GM21381 (cell line): Measurements from ENCODE around the gene MBOAT1.

ENCODE experiments used
- ATAC-seq: cut with Tn5 transposase; IDR thresholded peaks from one replicate; pipeline ENCODE4 v1.9.1; 2021; ENCODE audit warnings: mild to moderate bottlenecking, moderate library complexity; ENCODE audit not compliant: unreplicated experiment

MBOAT1 gene

DNA sequence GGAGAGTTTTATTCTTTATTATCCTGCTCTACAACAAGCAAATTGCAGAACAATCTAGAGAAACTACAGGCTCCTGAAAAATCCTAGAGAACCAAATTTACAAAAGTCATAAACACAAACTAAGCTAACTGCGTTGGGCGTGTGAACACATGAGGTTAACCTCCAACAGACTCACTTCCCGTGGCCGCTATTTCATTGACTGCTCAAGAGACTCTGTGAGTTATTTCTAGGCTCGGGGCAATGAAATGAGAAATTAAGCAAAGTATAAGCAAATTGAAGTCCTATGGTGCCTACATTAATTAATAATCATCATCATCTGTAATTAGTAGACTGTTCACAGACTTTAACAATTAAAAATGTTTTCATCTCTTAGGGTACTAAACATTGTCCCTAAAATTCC, 100.0 kb downstream of the MBOAT1 start:
- ATAC-seq = no peak

DNA sequence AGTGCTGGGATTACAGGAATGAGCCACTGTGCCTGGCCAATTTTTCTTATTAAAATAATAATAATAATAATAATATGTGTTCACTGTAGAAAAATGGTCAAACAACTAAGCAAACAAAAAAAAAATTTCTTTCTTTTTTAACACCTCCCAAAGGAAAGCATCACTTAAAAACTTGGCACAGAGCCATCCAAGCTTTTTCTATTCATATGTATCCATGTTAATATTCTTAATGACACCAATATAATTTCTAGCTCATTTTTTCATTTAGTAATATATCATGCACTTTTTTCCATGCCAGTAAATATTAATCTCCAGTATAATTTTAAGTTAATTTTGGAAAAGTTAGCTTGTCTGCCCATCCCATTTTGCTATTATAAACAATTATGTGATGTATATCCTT, 101.8 kb downstream of the MBOAT1 start:
- ATAC-seq = no peak

DNA sequence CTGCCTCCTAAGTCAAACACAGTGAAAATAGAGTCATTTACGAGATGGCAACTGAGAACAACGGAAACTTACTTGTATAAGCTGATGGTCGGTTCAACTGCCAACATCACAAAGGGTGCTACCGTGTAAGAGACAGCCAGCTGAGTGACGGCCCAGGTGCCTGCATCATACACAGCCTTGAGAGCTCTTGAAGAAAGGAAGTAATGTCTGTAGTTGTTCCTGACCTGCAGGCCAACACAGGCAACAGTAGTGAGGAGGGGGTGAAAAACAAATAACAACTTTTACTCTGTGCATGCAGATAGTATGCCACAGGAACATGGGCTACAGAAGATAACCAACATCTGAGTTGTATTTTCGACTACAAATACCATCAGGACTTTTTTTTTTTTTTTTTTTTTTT, 102.7 kb downstream of the MBOAT1 start:
- no peak for ATAC-seq

DNA sequence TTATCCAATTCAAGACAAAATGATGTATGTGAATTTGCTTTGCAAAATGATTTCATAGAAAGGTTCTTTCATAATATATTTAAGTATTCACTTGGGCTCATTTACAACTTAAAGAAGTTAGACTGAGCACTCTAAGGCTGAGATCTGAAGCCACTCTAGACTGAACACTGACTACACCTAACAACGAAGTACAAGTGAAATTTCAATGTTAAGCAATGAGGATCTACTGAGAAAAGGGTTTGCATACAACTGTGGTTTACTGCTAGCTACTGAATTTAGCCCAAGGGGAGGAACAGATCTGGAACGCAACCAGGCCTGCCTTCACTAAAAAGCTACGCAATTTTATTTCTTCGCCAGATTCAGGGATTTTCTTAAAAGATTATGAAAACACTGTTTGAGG, 106.4 kb downstream of the MBOAT1 start:
- ATAC-seq = no peak

DNA sequence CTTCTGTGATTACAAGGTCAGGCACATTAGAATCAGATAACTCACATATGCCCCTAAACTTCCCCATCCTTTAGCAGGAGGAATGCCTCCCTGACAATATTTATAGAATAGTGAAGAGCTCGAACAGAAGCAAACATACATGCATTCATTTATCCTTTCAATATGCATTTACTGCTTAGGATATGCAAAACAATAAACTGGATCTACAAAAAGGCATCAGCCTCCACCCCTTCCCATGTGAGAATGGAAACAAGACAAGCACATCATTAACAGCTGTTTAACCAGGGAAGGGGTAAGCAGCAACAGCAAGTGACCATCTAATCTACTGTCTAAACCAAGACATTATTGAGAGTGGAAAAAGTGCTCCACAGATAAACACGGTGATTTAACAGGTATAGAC, 107.6 kb downstream of the MBOAT1 start:
- ATAC-seq = no peak

DNA sequence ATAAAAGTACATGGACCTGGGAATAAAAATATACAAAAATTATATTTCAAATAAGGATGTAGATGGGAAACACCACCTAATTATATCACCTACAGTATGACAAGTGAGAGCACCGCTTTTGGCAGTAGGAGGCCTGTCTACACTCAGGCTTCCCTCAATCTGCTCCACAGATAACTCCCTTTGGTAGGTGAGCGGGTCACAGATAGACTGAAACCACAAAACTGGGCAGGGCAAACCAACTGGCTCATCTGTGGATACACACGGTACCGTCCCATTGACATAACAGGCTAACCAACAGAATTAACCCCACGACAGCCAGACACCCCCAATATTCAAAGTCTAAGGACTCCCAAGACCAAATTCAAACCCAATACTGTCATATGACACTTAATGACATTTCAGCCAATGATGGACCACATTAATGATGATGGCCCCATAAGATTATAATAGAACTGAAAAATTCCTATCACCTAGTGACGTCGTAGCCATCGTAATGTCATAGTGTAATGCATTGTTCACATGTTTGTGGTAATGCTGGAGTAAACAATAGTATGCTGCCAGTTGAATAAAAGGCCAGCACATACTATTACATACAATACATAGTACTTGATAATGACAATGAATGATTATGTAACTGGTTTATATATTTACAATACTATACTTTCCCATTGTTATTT, 109.7 kb downstream of the MBOAT1 start:
- ATAC-seq = no peak

DNA sequence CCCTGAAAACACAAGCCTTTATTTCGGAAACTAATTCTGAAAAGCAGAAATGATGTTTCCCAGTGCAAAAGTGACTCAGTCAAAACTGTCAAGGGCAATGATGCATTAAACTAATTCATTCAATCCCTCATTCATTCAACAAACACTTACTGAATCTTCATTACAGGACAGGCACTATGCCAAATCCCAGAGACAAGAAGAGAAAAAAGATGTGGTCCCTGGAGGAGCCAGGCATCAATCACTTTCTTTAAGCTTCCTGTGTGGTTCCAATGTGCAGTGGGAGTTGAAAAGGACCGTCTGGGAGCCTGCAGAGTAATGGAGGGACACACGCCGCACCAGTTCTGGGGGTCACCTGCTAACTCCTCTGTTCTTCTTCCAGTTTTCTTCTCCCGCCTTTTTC, 113.1 kb downstream of the MBOAT1 start:
- no peak for ATAC-seq

DNA sequence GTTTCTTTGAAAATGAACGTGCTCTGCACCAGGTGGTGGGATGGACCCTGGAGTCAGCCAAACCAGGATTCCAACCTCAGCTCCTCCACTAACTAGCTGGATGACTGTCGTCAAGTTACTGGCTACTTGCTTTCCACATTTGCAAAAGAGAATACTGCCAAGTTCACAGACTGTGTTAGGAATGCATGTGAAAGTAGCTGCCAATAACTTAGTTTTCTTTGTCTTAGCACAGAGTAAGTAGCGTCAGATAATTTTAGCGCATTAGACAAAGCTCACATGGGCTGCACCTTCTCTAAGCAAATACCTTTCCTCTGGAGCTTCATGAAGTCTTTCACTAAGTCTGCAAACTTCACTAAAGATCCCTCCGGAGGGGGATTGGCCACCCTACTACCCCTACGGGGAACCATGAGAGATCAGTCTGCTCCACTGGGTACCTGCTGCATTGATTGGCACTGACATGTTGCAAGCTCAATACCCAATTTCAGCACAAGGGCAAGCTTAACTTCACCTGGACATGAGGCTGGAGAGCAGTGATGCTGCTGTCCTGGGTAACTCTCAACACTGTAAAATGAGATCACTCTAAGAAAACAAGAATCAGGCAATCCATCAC, 113.9 kb downstream of the MBOAT1 start:
- ATAC-seq = no peak

DNA sequence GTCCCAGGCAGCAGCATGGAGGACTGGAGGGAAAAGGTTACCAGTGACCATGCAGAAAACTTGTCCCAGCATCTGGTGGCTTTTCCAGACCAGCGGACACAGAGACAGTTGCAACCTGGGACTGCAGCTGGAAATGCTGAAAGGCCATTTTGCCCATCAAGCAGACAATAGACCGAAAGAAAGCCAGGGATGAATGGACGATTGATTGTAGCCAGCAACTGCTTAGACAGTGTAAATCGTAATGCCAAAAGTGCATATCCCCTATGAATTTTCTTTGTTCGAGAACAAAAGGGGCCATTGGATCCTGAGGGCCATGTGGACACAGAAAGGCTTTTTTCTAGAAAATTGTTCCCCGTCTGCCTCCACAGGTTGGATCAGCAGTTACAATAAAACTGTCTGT, 115.7 kb downstream of the MBOAT1 start:
- ATAC-seq = no peak

DNA sequence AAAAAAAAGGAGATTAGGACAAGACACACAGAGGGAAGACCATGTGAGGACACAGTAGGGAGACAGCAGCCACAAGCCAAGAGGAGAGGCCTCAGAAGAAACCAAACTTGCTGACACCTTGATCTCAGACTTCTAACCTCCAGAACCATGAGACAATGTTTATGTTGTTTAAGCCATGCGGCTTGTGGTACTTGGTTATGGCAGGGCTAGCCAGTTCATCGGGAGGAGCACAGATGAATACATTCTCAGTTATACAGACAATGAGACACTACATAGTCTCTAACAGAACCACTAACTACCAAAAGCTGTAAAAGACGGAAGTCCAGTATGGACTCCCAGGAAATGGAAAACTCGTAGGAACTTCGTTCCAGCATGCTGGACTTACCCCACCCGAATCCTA, 116.8 kb downstream of the MBOAT1 start:
- ATAC-seq = no peak

DNA sequence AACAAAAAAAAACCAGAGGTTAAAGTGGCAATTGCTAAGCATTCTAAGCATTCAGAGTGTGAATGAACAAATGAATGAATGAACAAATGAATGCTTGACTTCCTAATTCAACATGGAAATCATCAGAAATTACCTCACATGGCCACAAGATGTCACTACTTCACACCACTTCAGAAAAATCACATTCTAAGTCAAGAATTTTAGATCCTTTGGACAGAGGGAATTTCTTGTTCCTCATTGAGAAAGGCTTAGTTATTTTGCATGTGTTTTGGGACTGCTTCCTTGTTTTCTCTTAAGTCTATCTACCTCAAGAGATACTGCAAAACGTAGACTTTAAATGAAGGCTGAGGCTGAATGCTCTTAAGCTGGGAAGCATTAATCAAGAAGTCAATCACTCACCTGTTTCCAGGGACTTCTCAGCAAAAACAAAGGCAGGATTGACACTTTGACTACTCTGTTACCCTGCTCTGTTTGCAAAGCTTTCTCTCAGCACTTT, 120.2 kb downstream of the MBOAT1 start:
- ATAC-seq = no peak

DNA sequence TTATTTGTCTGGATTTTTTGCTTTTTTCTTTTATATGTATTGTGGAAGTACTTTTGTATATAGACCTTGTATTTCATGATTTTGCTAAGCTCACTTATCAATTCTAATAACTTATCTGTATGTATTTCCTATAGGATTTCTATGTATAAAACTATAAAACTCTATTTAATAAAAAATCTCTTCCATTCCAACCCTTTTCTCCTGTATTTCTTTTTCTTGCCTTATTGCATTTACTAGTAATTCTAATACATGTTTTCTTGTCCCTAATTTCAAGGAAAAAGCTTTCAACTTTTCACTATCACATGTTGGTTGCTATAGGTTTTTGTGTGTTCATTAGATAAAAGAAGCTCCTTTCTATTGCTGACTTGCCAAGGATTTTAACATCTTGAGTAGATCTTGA, 125.3 kb downstream of the MBOAT1 start:
- ATAC-seq = no peak

DNA sequence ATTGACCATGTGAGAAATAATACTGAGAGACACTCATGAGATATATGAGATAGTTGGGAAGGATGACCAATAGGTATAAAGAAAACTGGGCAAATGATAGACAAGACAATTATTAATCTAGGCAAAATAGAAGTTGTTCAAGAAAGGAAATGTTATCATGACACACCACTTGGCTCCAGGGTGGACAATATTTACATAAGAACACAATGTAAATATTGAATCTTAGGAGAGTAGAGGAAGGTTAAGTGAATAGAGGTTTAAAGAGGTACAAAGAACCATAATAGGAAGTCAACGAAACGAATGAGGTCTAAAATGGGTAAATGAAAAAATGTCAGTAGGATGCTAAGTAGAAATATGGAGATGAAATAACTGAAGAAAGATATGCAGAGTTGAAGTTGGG, 126.5 kb downstream of the MBOAT1 start:
- no peak for ATAC-seq

DNA sequence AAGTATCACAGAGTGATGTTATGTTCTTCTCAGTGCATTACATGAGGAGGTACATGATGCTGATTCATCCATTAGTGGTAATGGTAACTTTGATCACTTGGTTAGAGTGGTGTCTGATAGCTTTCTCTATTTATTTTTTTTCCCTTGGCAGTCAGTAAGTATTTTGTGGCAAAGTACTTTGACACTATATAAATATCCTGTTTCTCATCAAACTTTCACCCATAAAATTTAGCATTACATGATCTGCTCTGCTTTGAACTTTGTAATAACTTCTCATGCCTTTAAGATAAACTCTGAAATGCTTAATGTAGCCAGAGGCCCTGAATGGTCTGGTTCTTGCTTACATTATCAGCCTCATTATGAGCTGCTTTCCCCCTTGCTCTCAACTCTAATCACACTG, 127.9 kb downstream of the MBOAT1 start:
- no peak for ATAC-seq

DNA sequence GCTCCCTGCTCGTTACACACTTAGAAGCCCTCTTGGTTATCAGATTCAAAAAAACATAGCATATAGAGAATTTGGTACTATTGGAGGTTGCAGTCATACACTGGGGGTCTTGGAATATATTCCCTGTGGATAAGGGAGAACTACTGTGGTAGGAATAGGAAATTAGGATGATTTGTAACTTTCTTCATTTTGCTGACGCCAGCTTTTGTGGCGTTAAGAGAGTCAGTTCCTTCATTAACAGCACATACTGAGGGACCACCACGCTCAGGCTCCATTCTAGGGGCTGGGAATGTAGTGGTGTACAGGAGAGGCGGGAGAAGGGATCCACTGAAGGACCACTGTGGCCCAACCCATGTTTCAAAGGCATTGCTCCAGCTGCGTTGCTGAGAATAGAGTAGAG, 140.3 kb downstream of the MBOAT1 start:
- ATAC-seq = no peak

DNA sequence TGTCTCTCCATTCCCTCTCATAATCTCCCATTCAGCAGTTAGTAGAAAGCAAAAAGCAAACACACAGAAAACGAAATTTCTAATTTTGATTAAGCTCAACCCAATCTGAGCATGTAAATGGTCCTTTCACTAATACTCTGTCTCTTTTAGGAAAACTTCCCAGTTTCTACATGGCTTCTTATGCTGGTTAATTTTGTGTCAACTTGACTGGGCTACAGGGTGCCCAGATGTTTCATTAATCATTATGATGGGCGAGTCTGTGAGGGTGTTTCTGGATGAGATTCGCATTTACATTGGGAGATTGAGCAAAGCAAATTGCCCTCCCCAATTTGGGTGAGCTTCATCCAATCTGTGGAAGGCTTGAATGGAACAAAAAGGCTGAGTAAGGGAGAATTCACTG, 142.2 kb downstream of the MBOAT1 start:
- ATAC-seq = no peak

DNA sequence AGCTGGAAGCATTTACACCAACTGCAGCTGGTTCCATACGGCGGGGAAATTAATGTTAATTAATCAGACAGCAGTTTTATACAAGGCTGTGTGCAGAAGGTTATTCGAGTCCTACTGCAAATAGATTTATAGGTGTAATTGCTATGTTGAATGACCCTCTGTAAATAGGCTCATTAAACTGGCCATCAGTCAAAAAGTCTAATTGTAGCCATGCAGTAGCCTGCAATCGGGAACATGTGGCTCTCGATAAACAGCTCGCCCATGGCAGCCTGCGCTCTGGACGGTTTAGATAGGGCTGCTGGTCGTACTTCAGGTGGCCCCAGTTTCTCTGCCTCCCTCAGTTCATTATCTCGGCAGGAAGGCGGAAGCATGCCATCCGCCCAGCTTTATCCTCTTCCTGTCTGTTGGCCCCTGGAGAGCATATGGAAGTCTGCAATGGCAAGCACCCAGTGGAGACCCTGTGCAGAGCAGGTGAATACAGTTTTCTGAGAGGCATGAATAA, 143.2 kb downstream of the MBOAT1 start:
- no peak for ATAC-seq

DNA sequence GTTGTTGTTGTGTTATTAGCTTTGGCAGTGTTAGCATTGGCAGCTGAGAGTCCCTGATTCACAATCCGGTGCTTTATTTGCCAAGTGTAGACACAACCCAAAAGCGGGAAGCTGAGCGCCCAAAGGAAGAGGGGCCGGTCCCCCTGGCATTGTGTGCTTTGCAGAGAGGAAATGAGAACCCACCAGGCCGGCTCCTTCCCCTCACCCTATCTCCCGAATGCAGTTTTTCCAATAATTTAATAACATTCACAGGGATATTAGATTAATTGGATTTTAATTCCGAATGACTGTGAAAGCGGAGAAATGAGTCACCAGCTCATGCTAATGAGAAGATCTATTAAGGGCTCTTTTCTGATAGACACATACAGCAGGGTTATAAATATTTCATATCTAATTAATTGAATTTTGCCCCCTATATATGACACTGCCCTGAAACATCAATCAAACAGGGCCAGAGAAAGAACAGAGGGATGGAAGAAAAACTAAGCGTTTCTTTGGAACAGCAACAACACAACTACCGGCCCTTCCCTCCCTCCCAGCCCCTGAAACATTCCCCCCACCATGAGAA, 143.8 kb downstream of the MBOAT1 start:
- no peak for ATAC-seq

DNA sequence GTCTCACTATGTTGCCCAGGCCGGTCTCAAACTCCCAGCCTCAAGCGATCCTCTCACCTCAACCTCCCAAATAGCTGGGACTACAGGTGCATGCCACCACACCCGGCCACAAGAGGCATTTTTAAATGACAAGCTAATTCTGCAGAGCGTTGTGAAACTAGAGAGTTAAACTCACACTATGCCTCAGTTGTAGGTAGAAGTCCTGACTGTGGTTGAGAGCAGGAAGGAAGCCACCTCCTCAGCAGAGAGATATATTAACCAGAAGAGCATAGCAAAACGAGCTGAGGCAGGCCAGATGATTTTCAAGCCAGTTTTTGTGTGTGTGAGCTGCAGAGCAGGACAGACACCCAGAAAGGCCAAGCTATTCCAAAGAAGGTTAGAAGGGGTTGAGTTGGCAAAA, 150.3 kb downstream of the MBOAT1 start:
- peak; percentile 92 for ATAC-seq

DNA sequence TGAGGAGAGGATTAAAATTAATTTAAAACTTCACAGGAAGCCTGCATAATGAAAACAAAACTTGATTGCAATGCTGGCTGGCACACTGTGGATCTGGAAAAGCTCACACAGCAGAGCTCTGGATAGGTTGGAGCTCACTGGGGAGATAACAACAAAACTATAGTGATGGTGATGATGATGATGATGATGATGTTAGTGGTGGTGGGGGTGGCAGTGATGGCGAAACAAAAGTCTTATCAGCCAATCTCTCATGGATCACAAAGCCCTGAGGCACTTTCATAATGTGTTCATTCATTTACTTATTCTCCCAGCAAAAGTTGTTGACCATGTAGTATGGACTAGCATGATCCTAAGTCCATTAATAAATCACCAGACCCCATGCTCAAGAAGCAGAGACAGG, 152.0 kb downstream of the MBOAT1 start:
- no peak for ATAC-seq

DNA sequence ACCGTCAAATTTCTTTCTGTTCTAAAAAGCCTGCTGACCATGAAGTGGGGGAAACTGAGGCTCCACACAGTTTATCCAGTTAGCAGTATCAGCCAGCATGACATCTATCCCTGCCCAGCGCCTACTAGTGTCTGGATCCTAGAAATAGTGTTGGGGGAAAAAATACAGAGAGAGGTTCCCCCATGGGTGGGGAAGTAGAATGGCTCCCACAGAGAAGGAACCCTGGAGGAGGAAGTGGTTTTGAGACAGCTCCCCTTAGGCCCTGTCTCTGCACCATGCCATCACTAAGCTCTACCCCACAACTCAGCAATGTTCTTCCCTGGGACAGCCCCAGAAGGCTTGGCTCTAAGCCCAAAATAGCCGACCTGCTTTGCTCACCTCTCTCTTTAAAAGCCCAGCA, 153.4 kb downstream of the MBOAT1 start:
- ATAC-seq = no peak

DNA sequence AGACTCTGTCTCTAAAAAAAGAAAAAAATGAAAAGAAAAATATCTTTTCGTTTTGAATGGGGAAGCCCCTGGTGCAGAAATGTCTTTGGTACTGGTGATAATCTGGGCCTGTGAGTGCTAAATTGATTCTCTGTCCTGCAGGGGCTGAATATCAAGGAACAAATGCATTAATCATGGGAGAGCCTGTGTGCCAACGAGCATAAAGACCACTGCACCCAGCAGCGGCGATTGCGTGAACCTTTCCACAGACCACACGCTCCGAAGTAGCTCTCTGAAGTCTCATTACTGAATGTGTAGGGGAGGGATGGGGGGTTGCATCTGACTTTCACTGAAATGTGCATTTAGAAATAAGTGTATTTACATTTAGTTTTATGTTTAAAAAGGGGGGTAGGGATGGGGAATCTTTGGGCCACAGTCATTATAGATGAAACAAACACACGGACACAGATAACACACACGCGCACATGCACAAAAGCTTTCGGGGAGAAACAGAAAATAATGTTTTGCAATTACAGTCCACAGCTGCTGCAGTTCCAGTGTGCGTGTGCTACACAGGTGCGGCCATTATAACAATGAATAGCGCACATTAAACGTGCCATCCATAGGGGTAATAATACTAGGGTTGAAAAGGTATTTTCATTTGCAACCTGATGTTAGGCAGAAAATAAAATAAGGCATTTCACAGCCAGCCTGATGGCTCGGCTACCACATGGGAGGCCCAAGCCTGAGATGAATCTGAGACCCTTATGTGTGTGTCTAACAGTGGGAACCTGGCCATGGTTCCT, 154.0 kb downstream of the MBOAT1 start:
- no peak for ATAC-seq
